Measurements from ENCODE around the gene PARG.
"Not testable (repeated sequence)": the region's sequence is repeated elsewhere in the genome, so short reads cannot be mapped to it uniquely, and the experiment has no call there.

Gene PARG
- total RNA-seq = 12.5 to 45.7 (median 35.9) reads per million in 18 experiments

- peak; percentile 80 to 87 for DNase-seq
These were observed at the start of gene PARG, which contains the start of gene TIMM23B for GRCh38 chr10:49941447-49942338. Gene PARG, minus strand, starts transcription at chr10:49942027. Its CDS starts 302 bp downstream, at chr10:49941725. Gene TIMM23B, plus strand, starts transcription at chr10:49942053. Its CDS starts 142 bp downstream, at chr10:49942195.

GRCh38 chr10:49988376-49988775, 46.5 kb upstream of the PARG start, which contains the start of gene AGAP6:
Gene AGAP6, plus strand, starts transcription at chr10:49988406. Its CDS starts 310 bp downstream, at chr10:49988716.
- not testable (repeated sequence) for DNase-seq

GRCh38 chr10:49987207-49987606, 45.4 kb upstream of the PARG start:
- DNase-seq = not testable (repeated sequence)

GRCh38 chr10:49977756-49978155, 35.9 kb upstream of the PARG start:
- DNase-seq = not testable (repeated sequence)

GRCh38 chr10:49972094-49972493, 30.3 kb upstream of the PARG start:
- not testable (repeated sequence) for DNase-seq

DNA sequence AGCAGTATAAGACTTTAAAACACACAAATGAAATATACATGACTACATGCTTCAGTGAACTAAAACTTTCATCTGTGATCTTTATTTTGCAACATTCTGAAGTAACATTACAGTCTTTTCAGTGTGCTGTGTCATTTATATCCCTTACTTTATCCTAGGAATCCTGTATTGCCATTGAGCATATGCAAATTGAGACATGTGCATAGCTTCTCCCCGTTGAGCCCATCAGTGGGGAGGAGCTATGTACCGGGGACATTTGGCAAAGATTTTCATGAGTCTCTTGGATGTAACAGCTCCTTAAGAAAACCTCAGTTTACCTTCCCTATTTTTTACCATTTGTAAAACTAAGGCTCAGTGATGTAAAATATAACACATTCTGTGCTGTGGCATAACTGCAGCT, 29.6 kb upstream of the PARG start:
- not testable (repeated sequence) for DNase-seq

- not testable (repeated sequence) for DNase-seq
These were observed 28.6 kb upstream of the PARG start for GRCh38 chr10:49970331-49970857.

DNA sequence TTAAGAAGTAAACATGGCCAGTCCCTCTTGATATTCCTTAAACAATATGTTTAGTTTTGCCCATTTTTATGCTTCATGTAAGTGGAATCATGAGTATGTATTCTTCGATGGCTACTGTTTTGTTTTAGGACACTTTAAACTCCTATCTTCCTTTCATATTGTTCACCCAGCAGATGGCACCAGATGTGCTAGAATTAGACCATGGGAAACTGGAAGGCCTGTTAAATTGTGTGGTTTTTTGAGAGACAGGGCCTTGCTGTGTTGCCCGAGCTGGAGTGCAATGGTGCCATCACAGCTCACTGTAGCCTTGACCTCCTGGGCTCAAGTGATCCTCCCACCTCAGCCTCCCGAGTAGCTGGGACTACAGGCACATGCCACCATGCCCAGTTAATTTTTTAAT, 11.3 kb upstream of the PARG start:
- not testable (repeated sequence) for DNase-seq

DNA sequence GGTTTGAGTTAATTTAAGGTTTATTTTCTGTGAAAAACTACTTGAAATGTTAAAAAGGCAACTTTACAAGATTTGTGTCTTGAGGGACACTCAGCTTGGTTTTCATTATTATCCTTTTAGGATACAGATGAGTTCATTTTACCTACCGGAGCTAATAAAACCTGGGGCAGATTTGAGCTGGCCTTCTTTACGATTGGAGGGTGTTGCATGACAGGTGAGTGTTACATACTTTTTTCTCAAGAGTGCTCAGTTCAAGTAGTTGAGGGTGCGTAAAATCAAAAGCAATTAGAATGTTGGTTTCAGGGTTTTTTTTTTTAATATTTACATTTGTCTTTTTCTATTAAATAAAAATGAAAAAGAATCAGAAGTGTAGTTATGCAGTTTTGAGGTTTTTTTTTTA, 10.2 kb upstream of the PARG start:
- DNase-seq = not testable (repeated sequence)

GRCh38 chr10:49948737-49949136, 6.9 kb upstream of the PARG start:
- DNase-seq = not testable (repeated sequence)

GRCh38 chr10:49948142-49948541, 6.3 kb upstream of the PARG start:
- DNase-seq = not testable (repeated sequence)

GRCh38 chr10:49943607-49944006, 1.8 kb upstream of the PARG start:
- DNase-seq = not testable (repeated sequence)

GRCh38 chr10:49942339-49942705, 495 bp upstream of the PARG start:
- DNase-seq = peak in 1 of 2 donors; percentile 0

GRCh38 chr10:49931959-49932728, 9.7 kb downstream of the PARG start:
- DNase-seq = not testable (repeated sequence)

- not testable (repeated sequence) for DNase-seq
These were observed 10.6 kb downstream of the PARG start for GRCh38 chr10:49931276-49931675.

GRCh38 chr10:49923572-49923971, 18.3 kb downstream of the PARG start:
- DNase-seq = not testable (repeated sequence)

GRCh38 chr10:49922041-49922440, 19.8 kb downstream of the PARG start:
- not testable (repeated sequence) for DNase-seq

DNA sequence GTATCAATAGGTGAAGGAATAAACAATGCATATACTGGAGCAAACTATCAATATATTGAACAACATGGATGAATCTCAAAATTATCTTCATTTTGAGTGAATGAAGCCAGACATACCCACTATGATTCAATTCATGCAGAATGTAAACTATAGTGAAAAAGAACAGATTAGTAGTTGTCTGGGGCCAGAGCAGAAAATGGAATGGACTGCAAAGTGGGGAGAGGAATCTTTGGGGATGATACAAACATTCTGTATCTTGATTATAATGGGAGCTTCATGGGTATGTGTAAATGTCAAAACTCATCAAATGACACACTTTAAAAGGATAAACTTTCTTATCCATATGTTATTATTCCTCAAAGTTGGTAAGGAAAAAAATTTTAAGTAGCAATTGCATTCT, 23.9 kb downstream of the PARG start:
- not testable (repeated sequence) for DNase-seq

DNA sequence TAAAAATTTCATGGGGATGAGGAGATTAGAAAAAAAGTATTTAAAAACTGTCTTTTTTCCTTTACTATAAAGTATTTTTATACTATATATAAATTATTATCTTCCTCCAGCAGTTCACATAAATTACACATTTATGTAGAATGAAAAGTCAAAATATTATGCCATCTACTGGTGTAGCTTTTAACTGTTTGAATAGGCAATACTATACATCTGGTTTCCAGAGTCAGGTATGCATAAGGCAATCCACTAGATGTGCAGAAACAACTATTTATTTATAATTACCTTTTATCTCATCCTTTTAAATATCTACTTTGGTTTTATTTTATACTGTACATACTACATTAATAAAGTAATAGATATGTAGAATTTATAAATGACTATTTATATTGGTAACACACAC, 25.4 kb downstream of the PARG start:
- DNase-seq = not testable (repeated sequence)

- DNase-seq = not testable (repeated sequence)
These were observed 31.5 kb downstream of the PARG start for GRCh38 chr10:49910295-49910694.

- DNase-seq = not testable (repeated sequence)
These were observed 33.3 kb downstream of the PARG start for GRCh38 chr10:49908290-49909080.

- DNase-seq = not testable (repeated sequence)
These were observed 38.0 kb downstream of the PARG start for GRCh38 chr10:49903829-49904228.
